NCI-H1436 (cell line): ENCODE data around the gene ALDH7A1.

Source experiments
- DNase-seq: peaks from one replicate; lab custom pipeline; 2025; lab: John Stamatoyannopoulos, UW

The ALDH7A1 gene

DNA sequence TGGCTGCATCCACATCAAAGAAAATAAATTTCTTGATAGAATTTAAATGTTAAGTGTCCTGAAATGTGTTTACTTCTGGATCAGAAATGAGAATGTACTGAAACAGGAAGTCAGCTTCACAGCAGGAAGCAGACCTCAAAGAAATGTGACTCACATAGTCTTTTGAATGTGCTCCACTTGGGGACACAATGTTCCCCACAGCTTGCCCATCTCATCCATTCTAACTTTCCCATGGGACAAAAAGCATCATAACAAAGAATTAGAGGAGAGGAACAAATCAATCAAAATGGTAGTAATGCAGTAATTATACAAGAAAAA is 86.1 kb downstream of the ALDH7A1 start:
- no peak for DNase-seq

DNA sequence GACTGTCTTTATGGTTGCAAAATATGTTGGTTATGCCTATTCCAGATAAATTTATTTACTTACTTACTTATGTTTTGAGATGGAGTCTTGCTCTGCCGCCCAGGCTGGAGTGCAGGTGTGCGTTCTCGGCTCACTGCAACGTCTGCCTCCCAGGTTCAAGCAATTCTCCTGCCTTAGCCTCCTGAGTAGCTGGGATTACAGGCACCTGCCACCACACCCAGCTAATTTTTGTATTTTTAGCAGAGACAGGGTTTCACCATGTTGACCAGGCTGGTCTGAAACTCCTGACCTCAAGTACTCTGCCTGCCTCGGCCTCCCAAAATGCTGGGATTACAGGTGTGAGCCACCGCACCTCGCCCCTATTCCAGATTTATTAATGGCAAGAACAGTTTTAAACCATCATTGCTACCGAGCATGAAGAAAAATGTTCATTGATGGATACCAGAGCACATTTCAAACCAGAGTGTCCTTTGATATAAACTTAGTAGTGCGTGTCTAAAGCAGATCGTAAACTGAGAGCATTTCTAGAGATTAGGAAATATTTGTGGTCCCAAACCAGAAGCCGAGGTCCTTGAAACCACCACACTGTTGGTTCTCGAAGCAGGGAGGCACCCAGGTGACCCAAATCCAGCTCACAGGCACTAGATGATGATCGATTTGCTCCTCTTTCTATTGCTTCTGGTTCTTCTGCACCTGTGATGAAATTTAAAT is 86.6 kb downstream of the ALDH7A1 start:
- no peak for DNase-seq

DNA sequence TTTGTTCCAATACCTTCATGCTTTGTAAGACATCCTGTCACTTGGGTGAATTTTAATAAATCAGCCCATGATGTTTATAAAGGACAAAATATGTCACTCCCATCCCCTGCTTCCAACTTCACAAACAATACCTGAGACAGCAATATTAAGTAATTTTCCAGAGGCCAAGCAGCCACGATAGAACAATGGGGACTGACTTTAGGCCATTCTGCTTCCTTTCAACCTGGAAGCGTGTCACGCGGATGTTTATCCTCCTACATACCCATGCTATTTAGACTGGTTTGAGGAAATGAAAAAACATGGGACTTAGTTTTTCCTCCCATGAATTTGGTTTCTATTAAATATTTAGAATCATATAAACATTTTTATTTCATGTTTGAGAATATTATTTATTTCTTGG is 88.9 kb downstream of the ALDH7A1 start:
- DNase-seq = no peak

DNA sequence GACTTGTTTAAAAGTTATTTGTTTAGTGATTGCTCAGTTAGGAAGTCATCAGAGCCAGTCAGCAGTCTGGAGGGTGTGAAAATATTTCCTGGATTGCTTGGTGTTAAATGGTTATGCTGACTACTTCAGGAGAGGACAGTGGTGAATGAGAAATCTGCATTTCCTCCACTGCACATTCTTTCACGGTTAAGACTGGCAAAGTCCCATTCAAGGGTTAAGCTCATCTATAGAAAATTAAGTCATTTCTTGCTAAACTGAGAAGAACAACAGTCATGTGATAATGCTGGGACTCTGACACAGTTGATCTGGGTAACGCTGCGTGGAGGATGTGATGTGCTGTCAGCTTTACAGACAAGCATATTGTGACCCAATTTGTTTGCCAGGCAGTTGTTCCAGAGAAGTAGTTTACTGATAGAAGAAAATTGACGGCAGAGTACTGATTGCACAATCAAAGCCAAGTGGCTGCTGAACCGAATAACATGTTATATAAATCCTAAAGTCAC is 91.4 kb downstream of the ALDH7A1 start:
- DNase-seq = no peak

DNA sequence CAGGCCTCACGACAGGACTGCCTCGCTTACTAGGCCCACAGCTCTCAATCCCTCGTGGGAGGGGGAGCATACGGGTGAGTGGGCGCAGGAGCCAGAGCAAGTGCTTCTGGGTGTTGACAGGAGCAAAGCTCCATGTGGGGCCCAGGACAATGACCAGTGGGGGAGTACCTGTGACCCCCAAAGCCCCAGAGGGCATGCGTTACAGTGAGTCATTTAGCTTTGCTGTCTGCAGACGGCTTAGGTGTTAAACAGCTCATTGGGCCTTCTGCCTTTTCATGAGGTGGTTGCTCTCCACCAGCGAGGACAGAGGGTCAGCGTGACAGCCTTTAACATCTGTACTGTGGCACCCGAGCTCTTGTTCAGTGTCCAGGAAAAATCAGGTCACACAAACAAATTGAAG is 93.6 kb downstream of the ALDH7A1 start:
- no peak for DNase-seq

DNA sequence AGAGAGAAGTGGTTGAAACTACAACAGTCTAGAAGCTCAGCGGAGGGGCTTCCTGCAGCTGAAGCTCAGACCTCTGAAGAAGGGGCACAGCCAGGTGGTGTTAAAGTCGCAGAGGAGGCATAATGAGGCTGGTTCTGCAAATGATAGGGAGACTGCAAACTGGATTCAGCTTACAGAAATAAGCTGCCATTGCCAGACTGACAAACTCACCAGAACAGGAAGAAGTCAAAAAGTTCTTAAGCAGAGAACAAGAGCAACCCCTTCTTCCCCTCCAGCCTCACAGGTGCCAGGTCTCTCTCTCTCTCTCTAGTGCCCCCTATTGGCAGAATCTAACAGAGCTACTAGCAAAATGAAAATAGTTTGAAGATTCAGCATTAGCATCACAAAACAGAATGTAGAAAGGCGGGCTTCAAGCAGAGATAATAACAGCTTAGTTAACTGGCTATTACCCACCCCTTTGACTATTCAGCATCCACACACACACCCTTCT is 95.1 kb downstream of the ALDH7A1 start:
- DNase-seq = no peak

DNA sequence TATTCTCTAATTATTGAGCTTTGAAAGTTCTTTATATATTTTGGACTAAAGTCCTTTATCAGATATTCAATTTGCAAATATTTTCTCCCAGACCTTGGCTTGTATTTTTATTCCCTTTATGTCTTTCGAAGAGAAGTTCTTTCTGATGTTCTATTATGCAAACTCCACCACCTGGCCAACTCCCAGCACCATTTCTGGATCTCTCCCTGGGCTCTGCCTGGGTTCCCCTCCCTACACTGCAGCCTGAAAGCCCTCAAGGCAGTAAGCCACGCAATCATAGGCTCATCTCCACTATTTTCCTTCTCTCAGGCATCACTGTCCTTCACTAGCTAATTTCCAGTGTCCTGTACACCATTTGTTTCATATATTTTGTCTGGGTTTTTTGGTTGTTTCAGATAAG is 95.7 kb downstream of the ALDH7A1 start:
- no peak for DNase-seq

DNA sequence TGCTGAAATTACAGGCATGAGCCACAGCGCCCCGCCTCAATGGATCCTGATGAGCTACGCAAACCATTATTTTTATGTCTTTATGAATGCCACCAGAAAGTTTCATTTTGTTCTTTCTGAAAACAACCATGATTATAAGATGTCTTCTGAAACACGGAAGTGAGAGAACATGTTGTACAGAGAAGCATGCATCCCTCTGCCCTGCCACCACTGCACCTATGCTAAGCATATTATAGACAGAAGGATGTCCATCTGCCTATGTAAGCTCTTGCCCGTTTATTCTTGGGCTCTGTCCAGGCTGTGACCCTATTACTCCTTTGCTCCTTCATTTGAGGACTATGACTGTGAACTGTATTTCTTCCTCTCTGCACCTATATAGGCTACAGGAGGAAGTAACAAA is 97.5 kb downstream of the ALDH7A1 start:
- no peak for DNase-seq

DNA sequence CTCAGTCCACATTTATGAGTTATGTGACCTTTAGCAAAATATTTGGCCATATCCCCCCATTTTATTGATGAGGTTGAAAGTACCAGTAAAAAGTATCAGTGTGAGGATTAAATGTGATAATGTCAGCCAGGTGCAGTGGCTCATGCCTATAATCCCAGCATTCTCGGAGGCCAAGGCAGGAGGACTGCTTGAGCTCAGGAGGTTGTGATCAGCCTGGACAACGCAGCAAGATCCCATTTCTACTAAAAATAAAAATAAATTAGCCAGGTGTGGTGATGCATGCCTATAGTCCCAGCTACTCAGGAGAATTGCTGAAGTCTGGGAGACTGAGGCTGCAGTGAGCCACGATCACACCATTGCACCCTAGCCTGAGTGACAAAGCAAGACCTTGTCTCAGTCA is 100.6 kb downstream of the ALDH7A1 start:
- DNase-seq = no peak

DNA sequence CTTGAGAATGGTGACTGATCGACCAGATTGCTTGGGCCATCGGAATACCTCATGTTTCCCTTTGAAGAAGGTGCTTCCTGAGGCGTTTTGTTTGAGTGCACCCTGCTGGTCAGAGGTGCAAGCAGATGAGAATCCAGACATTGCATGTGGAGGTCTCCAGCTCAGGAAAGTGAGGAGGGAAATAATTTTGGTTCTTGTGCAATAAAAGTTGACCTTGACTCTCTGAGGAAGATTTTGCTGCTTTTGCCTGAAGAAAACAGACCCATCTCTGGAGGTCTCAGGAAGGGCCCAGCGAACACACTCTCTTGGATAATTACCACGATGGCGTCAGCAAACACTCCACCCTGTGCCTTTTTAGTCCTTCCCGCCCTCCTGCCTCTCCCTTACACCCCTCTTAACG is 102.1 kb downstream of the ALDH7A1 start:
- no peak for DNase-seq

DNA sequence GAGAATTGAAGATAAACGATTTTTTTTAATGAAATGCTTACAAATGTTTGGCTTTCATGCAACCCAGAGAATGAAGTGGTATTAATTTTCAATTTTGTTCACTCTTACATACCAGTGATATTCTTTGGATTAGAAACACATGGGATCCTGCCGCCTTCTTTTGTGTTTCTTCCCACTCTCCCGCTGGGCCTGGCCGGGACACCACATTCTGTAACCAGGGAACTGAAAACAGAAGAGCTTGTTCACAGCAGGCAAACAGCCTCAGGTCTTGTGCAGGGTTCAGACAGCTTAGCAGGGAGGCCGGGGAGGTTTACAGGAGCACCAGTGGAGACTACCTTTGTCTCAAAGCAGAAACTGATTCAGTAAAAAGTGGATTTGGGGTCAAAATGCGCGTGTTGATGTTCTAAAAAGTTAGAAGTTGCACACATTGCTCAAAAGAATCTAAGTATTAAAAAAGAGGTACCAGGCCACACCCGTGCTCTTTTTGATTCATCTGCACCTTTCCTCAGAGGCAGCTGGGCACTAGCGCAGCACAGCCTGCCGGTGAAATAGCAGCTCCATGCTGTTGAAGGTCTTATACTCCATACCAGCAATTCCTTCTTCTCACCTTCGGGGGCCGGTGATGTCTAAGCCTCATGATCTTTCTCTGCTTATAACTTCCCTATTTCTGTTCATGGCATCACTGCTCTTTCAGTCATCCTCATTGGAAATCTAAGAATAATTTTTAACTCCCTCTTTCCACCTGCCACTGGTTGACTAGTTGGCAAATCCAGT is 104.7 kb downstream of the ALDH7A1 start:
- DNase-seq = no peak

DNA sequence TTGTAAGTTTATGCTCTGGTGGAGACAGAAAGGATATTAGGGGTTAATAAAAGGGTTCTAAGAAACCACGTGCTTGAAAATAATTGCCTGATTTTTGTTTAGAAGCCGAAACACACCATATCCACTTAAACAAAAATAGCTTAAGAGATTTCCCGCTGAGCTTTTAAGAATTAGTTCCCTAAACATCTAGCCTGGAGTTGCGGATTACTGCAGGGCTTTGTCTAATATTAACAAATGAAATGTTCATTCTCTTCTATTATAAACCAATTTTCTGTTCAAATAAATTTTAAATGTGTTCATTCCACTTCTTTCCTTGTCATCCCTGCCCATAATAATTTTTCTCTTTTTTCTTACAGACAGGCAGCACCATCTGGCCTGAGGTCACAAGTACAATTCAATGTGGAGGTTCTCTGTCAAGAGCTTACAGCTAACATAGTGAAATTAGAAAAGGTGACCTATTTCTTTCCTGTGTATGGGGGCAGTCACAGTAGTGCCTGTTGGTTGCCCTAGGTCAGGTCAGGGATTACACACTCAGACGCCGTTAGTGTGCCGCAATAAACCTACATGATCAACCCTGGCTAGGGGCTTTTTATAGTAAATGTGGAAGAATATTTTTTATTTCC is 106.5 kb downstream of the ALDH7A1 start:
- DNase-seq = no peak

DNA sequence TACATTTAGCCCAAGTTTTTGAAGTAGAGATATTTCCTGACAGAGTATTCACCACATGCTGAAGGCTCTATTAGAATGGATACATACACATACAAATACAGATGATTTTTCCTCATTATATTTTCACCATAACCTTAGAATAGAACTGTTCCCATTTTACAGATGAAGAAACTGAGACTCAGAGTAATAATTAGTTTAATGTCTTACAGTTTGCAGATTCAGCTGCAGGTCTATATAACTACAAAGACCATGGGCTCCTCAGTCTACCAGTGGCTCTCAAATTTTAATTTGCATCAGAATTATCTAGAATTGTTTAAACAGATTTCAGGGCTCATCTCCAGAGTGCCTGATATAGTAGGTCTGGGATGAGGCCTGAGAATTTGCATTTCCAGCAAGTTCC is 107.4 kb downstream of the ALDH7A1 start:
- DNase-seq = no peak

DNA sequence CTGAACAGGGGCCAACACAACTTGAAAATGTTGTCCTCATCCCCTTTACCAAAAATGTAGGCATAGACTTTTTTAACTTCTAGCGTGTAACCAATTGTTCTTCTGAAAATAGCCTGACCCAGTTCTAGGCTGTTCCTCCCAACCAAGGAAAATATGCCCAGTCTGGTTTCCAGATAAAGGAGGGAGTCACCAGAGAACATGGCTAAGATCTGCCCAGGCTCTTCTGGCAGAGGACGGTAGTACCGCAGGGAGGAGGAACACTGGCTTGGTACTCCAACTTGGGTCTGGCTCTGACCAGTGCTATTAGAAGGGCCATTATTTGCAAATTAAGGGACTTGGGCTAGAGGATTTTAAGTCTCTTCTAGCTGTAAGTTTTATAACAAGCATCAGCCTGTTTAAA is 108.7 kb downstream of the ALDH7A1 start:
- DNase-seq = no peak

DNA sequence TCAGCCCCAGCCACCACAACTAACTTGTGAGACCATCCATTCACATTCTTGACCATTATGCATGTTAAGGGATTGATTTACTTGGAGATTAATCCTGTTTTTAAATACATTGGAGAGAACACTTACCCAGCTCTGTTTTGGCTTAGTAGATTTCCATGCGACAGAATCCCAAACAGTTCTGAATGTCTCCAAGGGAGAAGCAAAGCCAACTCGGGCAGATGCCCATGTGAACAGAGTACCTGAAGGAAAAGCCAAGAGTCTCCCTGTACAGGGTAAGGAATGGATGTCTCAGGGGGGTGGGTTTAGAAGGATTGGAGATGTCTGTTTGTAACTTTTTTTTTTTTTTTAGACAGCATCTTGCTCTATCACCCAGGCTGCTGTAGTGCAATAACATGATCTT is 110.8 kb downstream of the ALDH7A1 start:
- DNase-seq = no peak

DNA sequence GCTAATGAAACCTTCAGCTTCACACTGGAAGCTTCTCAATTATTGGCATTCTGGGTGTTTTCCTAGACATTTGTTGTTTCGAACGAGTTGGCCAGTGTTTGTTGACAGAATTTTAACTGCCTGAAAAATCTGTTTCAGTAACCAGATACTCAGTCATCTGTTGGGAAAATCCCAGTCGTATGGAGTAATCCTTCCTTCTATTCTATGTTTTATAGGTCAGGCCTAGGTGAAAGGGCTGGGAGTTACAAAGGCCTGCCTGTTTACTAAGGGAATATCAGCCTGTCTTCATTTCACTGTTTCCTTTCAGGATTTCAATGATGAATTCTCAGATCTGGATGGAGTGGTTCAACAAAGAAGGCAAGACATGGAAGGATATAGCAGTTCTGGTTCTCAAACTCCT is 111.9 kb downstream of the ALDH7A1 start:
- DNase-seq = no peak

DNA sequence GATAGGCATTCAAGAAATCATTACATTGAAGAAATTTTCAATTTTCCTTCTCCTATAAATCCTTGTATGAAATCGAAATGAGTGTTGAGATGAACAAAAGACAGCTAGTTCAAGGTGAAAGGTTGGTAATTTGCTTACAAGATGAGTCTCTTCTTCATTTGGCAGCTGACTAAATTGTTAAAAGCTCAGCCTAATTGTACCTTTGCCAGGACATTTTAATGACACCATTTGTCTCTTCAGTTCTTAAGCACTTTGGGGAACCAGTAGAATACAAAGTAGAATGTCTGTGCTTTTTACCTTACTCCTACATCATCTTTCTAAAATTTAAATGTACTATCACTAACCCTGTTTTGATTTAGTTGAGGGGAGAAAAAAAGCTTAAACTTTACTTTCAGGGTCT is 112.4 kb downstream of the ALDH7A1 start:
- no peak for DNase-seq

DNA sequence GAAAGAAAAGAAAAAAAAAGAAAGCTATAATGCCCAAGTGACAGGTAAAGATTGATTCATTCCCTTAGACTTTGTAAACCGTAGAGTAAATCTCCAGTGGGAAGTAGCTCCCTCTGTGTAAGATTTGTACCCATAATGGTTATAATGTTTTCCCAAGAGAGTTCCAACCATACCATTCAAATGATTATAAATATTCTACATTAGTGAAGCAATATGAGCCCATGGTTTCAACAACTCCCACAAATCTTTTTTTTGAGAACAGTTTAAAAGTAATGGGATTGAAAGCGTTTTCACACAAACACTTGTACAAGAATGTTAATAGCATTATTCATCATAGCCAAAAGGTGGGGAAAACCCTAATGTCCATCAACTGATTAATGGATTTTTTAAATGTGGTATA is 113.8 kb downstream of the ALDH7A1 start:
- DNase-seq = no peak
